ENCODE data around the gene AURKB. TPM values are rescaled to one million over a fixed set of nuclear protein-coding genes. Genes with fewer than 3 reads are reported as not detected.
"Not testable (repeated sequence)": the region's sequence is repeated elsewhere in the genome, so short reads cannot be mapped to it uniquely, and the experiment has no call there.

Gene AURKB
- total RNA-seq, 1 donor from 2014 or later = 52.7 TPM

- H3K4me3 Mint-ChIP-seq (ENCODE audit: low read depth) = no peak overlapping the region
- TF ChIP-seq CTCF (IDR thresholded peaks at IDR 0.05; ENCODE audit: unreplicated experiment) = no peak
- H3K27ac Mint-ChIP-seq = no peak overlapping the region
- H3K4me1 Mint-ChIP-seq (ENCODE audit: low read depth) = peaks cover 5% of the 10 kb centered on the region
- no peaks in the 10 kb centered on the region for H3K9me3 Mint-ChIP-seq (ENCODE audit: low read depth)
- peaks cover 7% of the 10 kb centered on the region for H3K36me3 Mint-ChIP-seq (ENCODE audit: insufficient read depth)
- DNase-seq (ENCODE audit: low spot score, unreplicated experiment) = no peak
- H3K27me3 Mint-ChIP-seq = no peaks in the 10 kb centered on the region
Measured at GRCh38 chr17:8254881-8255280, 44.5 kb upstream of the AURKB start.

- Mint-ChIP-seq H3K4me1 (ENCODE audit: low read depth) (peaks cover 10% of the 10 kb centered on the region), H3K9me3 (ENCODE audit: low read depth) (no peaks in the 10 kb centered on the region), H3K4me3 (ENCODE audit: low read depth) (no peak overlapping the region), H3K27ac (no peak overlapping the region), H3K36me3 (ENCODE audit: insufficient read depth) (peaks cover 7% of the 10 kb centered on the region), H3K27me3 (no peaks in the 10 kb centered on the region)
- TF ChIP-seq CTCF (IDR thresholded peaks at IDR 0.05; ENCODE audit: unreplicated experiment) = peak; percentile 28
- no peak for DNase-seq (ENCODE audit: low spot score, unreplicated experiment)
Measured at GRCh38 chr17:8253801-8254200, 43.4 kb upstream of the AURKB start.

GRCh38 chr17:8251411-8251810, 41.0 kb upstream of the AURKB start:
- H3K4me1 Mint-ChIP-seq (ENCODE audit: low read depth) = peaks cover 14% of the 10 kb centered on the region
- H3K36me3 Mint-ChIP-seq (ENCODE audit: insufficient read depth); H3K9me3 Mint-ChIP-seq (ENCODE audit: low read depth); H3K27ac Mint-ChIP-seq; DNase-seq (ENCODE audit: low spot score, unreplicated experiment); H3K4me3 Mint-ChIP-seq (ENCODE audit: low read depth); H3K27me3 Mint-ChIP-seq: not testable (repeated sequence)

- Mint-ChIP-seq H3K27ac (peak overlapping the region; percentile 100), H3K4me3 (ENCODE audit: low read depth) (peak overlapping the region; percentile 98), H3K9me3 (ENCODE audit: low read depth) (no peaks in the 10 kb centered on the region), H3K36me3 (ENCODE audit: insufficient read depth) (peaks cover 8% of the 10 kb centered on the region), H3K27me3 (no peaks in the 10 kb centered on the region), H3K4me1 (ENCODE audit: low read depth) (peaks cover 16% of the 10 kb centered on the region)
- TF ChIP-seq CTCF (IDR thresholded peaks at IDR 0.05; ENCODE audit: unreplicated experiment) = no peak
- DNase-seq (ENCODE audit: low spot score, unreplicated experiment) = no peak
Measured at GRCh38 chr17:8249621-8250500, 39.5 kb upstream of the AURKB start.

GRCh38 chr17:8248751-8249607, 38.6 kb upstream of the AURKB start, which contains the start of gene PFAS:
TSS of gene PFAS (plus strand) at chr17:8249289. CDS start at chr17:8253938, 4,649 bp downstream.
- Mint-ChIP-seq H3K27me3 (no peaks in the 10 kb centered on the region), H3K36me3 (ENCODE audit: insufficient read depth) (peaks cover 7% of the 10 kb centered on the region), H3K4me1 (ENCODE audit: low read depth) (peaks cover 16% of the 10 kb centered on the region), H3K27ac (peak within 1 kb of the TSS; percentile 100), H3K4me3 (ENCODE audit: low read depth) (peak within 1 kb of the TSS; percentile 98), H3K9me3 (ENCODE audit: low read depth) (no peaks in the 10 kb centered on the region)
- no peak for TF ChIP-seq CTCF (IDR thresholded peaks at IDR 0.05; ENCODE audit: unreplicated experiment)
- DNase-seq (ENCODE audit: low spot score, unreplicated experiment) = peak; percentile 96

Measured in progenitor cell of endocrine pancreas (in vitro differentiated cells).